Psoas muscle (tissue), 8 donors: ENCODE results near the gene LRP1. TPM values are rescaled to one million over a fixed set of nuclear protein-coding genes. Genes with fewer than 3 reads are reported as not detected.
A peak's percentile ranks its signal among the peaks of the same experiment; 100 is the strongest.

Experiments used
- ATAC-seq, 4 donors: fragments of 200-7000 bp; cut with Tn5 transposase; one replicate each; pipeline ENCODE4 v1.9.1; 2020; ENCODE audit warnings: moderate library complexity in 3 of 4, mild to moderate bottlenecking in 2 of 4
- DNase-seq, 2 donors: peaks; one replicate each; pipeline ENCODE4 v3.0.0-alpha.2; 2020
- H3K27ac ChIP-seq: fragments of 200-600 bp; one replicate; pipeline ENCODE4 v1.8.0; 2022
- H3K27me3 ChIP-seq, 3 donors: fragments of 200-600 bp in 1 of 3; one replicate each; pipeline versions ENCODE4 v1.6.1 to v1.8.0; 2013 to 2022; ENCODE audit warnings: low read length in 2 of 3, mild to moderate bottlenecking in 2 of 3, moderate library complexity in 1 of 3; ENCODE audit not compliant: insufficient read depth in 3 of 3
- H3K36me3 ChIP-seq, 2 donors: fragments of 200-600 bp in 1 of 2; one replicate each; pipeline versions ENCODE4 v1.6.1 to v1.8.0; 2013 to 2022; ENCODE audit warnings: low read depth in 1 of 2, mild to moderate bottlenecking in 1 of 2, moderate library complexity in 1 of 2; ENCODE audit not compliant: insufficient read depth in 1 of 2
- H3K4me1 ChIP-seq: fragments of 200-600 bp; one replicate; pipeline ENCODE4 v1.8.0; 2022
- H3K4me3 ChIP-seq: fragments of 200-600 bp; one replicate; pipeline ENCODE4 v1.8.0; 2022; ENCODE audit warnings: mild to moderate bottlenecking
- H3K9me3 ChIP-seq: fragments of 200-600 bp; one replicate; pipeline ENCODE4 v1.8.0; 2022
- WGBS, 3 donors: extraction: QIAGEN DNeasy Blood & Tissue Kit; methylation state at CpG; one replicate each; pipeline versions ENCODE4 v1.1.6 to v1.1.7; 2013; 5-methylcytosine and 5-hydroxymethylcytosine counted together
- intact Hi-C, 2 donors: fragments of 100-400 bp; cut with DNase I; formaldehyde crosslinking; loops; one replicate each; pipeline versions ENCODE4 v1.11.0 to v1.14.2; 2022
- polyA plus RNA-seq, 3 donors: library from polyadenylated mRNA; stranded (reverse); fragments of 200-250 nt; gene quantifications; one replicate each; pipeline ENCODE4 v1.2.3, GENCODE V29; 2013
- total RNA-seq, 4 donors: library from RNA; stranded (reverse); fragmentation: NEBNext Ultra II Directional in 2 of 4; extraction: Animal tissue kit (Norgen Biotek cat#: 25700) in 2 of 4; gene quantifications; one replicate each; pipeline versions ENCODE4 v1.2.1 to v1.2.4, GENCODE V29; 2021 to 2023
- TF ChIP-seq, protein P1 (sequence below): fragments of 200-600 bp; IDR thresholded peaks from one replicate; pipeline ENCODE4 v1.8.0; 2022; ENCODE audit warnings: antibody characterized with exemption
- donor health status: healthy with polysubstance abuse.
- donor health status: DM: no; HTN: no; CAD: no; lungs with moderate emphysema.
- donor health status: Bipolar disorder and iron deficiency.
- donor health status: healthy.
- donor health status: DM: yes; HTN: yes; CAD: no.
- donor health status: DM: no; HTN: no; CAD: no.
- donor health status: DM: no; HTN: no; CAD: no.
- donor health status: DM: yes; HTN: yes; CAD: no.

Gene LRP1
- total and polyA plus RNA-seq, 7 donors: 10.7 to 50.6 (median 33.1) TPM

DNA sequence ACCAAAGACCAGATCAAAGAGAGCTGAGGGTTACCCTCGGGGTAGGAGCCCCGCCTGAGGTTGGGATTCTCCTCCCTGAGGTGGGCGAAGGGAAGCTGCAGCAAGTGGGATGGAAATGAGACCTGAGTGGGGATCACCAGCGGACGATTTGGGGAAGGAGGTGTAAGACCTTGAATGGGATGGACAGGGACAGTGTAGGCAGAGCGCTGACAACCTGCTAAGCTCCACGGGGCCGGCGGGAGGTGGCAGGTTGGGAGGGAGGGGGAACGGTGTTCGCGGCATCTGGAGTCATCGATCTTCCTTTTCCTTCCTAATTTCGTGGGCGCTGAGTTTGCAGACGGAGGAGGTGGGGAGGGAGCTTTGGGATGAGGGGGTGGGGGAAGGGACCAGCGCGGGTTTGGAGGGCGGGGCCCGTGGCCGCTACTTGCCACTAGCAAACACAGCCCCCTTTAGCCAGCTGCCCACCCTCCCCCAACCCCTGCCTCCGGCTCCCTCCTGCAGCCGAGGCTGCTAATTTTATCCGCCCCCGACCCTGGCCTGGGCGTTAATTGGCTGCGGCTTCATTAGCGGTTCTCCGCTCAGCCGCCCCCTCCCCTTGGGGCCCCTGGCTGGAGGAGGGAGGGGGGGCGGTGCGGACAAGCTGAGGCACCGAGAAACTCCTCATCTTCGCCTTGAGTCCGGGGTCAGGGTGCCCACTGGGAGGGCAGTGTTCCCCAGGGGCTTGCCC lies 98.5 kb downstream of the LRP1 start:
- Histone ChIP-seq H3K36me3 (peaks cover 0 to 9% of the 10 kb centered on the region in 2 donors), H3K9me3 (no peaks in the 10 kb centered on the region), H3K27me3 (peaks cover 0 to 46% (median 7%) of the 10 kb centered on the region in 3 donors), H3K4me1 (peaks cover 12% of the 10 kb centered on the region), H3K4me3 (no peak overlapping the region), H3K27ac (no peak overlapping the region)
- intact Hi-C loops: no loop called here
- no peak for DNase-seq
- no peak for ATAC-seq
- 23 to 27% (median 26%) methylated on average over 26 to 35 of the region's 35 CpGs for WGBS, 3 donors
- TF ChIP-seq, protein P1, sequence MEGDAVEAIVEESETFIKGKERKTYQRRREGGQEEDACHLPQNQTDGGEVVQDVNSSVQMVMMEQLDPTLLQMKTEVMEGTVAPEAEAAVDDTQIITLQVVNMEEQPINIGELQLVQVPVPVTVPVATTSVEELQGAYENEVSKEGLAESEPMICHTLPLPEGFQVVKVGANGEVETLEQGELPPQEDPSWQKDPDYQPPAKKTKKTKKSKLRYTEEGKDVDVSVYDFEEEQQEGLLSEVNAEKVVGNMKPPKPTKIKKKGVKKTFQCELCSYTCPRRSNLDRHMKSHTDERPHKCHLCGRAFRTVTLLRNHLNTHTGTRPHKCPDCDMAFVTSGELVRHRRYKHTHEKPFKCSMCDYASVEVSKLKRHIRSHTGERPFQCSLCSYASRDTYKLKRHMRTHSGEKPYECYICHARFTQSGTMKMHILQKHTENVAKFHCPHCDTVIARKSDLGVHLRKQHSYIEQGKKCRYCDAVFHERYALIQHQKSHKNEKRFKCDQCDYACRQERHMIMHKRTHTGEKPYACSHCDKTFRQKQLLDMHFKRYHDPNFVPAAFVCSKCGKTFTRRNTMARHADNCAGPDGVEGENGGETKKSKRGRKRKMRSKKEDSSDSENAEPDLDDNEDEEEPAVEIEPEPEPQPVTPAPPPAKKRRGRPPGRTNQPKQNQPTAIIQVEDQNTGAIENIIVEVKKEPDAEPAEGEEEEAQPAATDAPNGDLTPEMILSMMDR: no peak

DNA sequence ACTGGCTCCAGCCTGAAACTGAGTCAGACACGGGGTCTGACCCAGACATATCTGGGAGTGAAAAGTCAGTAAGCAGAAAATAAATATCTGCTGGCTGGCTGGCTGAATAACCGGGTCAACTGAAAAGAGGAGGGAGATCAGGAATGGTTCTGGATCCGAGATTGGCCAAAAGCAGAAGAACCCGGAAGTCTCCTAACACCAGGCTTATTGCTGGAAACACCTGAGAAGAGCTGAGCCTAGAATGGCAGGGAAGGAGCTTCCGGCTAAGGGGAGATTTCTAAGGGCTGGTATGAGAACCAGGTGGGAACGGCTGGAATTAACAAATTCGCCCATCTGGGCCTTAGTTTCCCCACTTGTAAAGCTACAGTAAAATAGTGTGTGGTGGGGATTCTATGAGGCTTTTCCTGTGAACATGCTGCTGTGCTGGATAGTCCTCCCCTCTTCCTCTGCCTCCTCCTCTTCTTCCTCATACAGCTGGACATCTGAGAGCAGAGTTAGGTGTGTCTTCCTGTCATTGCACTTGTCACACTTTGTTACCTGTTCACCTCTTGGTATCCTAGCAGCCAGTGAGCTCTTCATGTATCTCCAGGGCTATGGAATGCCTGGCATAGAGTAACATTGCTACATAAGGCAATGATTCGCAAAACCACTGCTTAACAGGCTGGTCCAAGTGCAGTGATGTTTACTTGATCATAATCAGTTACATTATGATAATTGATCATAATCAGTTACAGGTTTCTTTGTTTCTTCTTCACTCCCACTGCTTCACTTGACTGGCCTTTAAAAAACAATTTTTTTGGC lies 99.2 kb downstream of the LRP1 start:
- Histone ChIP-seq H3K4me1 (peaks cover 12% of the 10 kb centered on the region), H3K4me3 (no peak overlapping the region), H3K9me3 (no peaks in the 10 kb centered on the region), H3K27ac (no peak overlapping the region), H3K27me3 (peaks cover 0 to 39% (median 7%) of the 10 kb centered on the region in 3 donors), H3K36me3 (peaks cover 2 to 16% of the 10 kb centered on the region in 2 donors)
- 69 to 77% (median 72%) methylated on average over 7 to 8 of the region's 8 CpGs for WGBS, 3 donors
- intact Hi-C loops: no loop called here
- TF ChIP-seq, protein P1: no peak
- DNase-seq: no peak
- no peak for ATAC-seq

DNA sequence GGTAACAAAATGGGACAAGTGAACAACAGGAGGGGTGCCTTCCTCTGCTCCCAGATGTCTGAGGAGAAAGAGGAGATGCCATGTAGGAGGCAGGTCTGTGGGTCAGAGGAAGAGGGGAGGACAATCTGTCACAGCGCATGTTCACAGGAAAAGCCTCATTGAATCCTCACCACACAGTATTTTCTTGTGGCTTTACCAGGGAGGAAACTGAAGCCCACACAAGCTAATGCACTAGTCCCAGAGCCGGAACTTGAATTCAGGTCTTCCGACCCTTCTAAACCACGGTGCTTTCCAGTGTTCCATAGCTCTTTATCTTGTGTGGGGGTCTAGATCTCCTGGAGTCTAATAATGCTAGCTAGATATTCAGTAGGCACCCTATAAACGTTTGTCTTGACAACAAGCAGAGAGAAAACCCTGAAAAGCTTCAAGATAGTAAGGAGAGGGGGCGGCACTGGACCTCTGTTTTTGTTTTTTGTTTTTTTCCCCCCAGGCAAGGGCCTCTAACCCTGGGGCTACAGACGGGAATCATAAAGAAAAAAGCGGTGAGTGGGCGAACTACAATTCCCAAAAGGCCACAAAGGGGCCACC lies 100.9 kb downstream of the LRP1 start:
- Histone ChIP-seq H3K4me3 (peak overlapping the region; percentile 78), H3K4me1 (peaks cover 12% of the 10 kb centered on the region), H3K27ac (peak overlapping the region; percentile 77), H3K9me3 (no peaks in the 10 kb centered on the region), H3K27me3 (peaks cover 0 to 28% (median 2%) of the 10 kb centered on the region in 3 donors), H3K36me3 (peaks cover 7 to 33% of the 10 kb centered on the region in 2 donors)
- ATAC-seq: peak in 3 of 4 donors; percentile 1 to 24 (median 3)
- TF ChIP-seq, protein P1: peak; percentile 10
- no peak for DNase-seq
- intact Hi-C loops: no loop called here
- WGBS, 3 donors: 12 to 20% (median 15%) methylated on average over 9 of the region's 9 CpGs

DNA sequence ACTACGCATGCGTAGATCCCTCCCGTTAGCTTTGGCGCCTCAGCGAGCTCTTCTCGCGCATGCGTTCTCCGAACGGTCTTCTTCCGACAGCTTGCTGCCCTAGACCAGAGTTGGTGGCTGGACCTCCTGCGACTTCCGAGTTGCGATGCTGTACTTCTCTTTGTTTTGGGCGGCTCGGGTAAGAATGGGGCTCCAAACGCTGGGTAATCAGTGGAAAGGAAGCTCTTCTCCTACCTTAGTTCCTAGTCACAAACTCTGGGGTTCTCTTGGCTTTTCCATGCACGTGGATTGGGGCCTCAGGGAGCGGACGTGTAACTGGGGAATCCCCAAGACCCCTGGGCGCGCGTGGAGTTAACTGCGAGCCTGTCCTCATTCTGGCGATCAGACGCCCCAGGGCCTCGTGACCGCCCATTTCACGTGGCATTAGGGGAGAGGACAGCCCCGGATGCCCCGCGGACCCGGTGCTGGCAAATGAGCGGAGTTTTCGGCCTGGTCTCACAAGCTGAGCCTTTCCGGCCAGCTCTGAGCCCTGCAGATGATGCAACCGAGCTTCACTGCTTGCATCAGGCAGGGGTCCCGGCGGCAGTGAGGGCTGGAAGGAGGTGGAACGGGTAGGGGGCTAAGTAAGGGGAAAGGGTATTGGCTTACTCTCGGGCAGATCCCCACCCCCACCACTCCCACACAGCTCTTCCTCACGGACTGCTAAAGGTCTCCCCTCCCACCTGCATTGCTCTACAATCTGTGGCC lies 101.5 kb downstream of the LRP1 start, which contains the start of gene SHMT2:
TSS of gene SHMT2 (plus strand) at position 78 of the 747 bp plus-strand sequence. CDS start at position 146, 68 bp downstream.
- ATAC-seq: peak; percentile 73 to 94 (median 80)
- Histone ChIP-seq H3K4me1 (peaks cover 12% of the 10 kb centered on the region), H3K4me3 (peak within 1 kb of the TSS; percentile 78), H3K9me3 (no peaks in the 10 kb centered on the region), H3K36me3 (peaks cover 7 to 39% of the 10 kb centered on the region in 2 donors), H3K27ac (peak within 1 kb of the TSS; percentile 77), H3K27me3 (peaks cover 0 to 21% (median 2%) of the 10 kb centered on the region in 3 donors)
- 0 to 1% (median 0%) methylated on average over 42 of the region's 42 CpGs for WGBS, 3 donors
- TF ChIP-seq, protein P1: no peak
- intact Hi-C loops: no loop called here
- DNase-seq: peak; percentile 95 to 97
